AG04450 (cell line): ENCODE data around the gene TBX3. TPM values are rescaled to one million over a fixed set of nuclear protein-coding genes. Genes with fewer than 3 reads are reported as not detected.

Experiments used
- CTCF ChIA-PET: fragments of 300-600, 350-600 bp; formaldehyde crosslinking; extraction: SDS; loops from one replicate; lab custom pipeline; 2022; ENCODE audit warnings: antibody characterized with exemption, inconsistent platforms; lab: Charles Lee
- POLR2A ChIA-PET: fragments of 350-600 bp; formaldehyde crosslinking; extraction: SDS; loops from one replicate; lab custom pipeline; 2021; ENCODE audit warnings: antibody characterized with exemption, inconsistent platforms; lab: Yijun Ruan, JAX
- DNase-seq: peaks from one replicate; pipeline ENCODE4 v3.0.0-alpha.2; 2011; ENCODE audit warnings: low read depth, low spot score
- H3K27ac ChIP-seq: one replicate; pipeline ENCODE4 v1.5.1; 2012; ENCODE audit warnings: low read depth, low read length, control low read depth
- H3K27me3 ChIP-seq: one replicate; pipeline ENCODE4 v1.6.0; 2012; ENCODE audit warnings: low read length; ENCODE audit not compliant: control insufficient read depth, insufficient read depth
- H3K4me3 ChIP-seq: 2 replicates; pipeline ENCODE4 v1.5.1; 2011; ENCODE audit warnings: mild to moderate bottlenecking, low read depth, low read length, control low read depth
- H3K9me3 ChIP-seq: 2 replicates; pipeline ENCODE4 v1.5.1; 2012; ENCODE audit warnings: low read length; ENCODE audit not compliant: control insufficient read depth, insufficient read depth
- polyA plus RNA-seq: library from polyadenylated mRNA; depleted of rRNA; stranded (reverse); fragments of >200 nt; gene quantifications from 2 replicates; pipeline ENCODE4 v1.2.3, GENCODE V29; 2011
- TF ChIP-seq, protein P1 (sequence below): IDR thresholded peaks from 2 replicates; pipeline ENCODE4 v1.5.1; 2011; ENCODE audit warnings: low read depth, low read length, control low read depth, inconsistent platforms

Gene TBX3
- polyA plus RNA-seq, 1 experiment = 54.8 TPM

DNA sequence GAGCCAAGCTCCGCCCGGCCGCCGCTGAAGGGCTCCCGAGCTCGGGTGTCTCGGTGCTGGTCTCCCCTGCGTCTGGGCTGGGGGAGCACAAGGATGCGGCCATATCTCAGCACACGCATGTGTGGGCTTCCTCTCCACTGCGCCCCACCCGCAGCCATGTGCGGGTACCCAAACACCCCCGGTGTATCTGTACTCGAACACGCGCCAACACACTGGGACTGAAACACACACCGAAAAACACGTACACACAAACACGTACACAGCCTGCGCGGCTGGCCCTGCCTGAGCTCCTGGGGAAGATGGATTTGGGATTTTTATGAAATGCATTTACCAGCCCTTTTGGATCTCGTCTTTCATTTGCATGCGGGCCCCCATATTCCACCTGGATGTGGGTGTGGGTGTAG is 897 bp upstream of the TBX3 start:
- peak overlapping the region; percentile 96 for H3K4me3 ChIP-seq
- POLR2A ChIA-PET = interaction anchor here (0.6 to 4.8 kb wide), 37 partner anchors 9 to 1068 kb away, joined by 3 to 138 read pairs (median 4); no protein-coding TSS in a partner anchor
- H3K27ac ChIP-seq = peak overlapping the region; percentile 96
- H3K27me3 ChIP-seq = no peaks in the 10 kb centered on the region
- H3K9me3 ChIP-seq = no peaks in the 10 kb centered on the region; the same call in 1 of the 2 replicates
- TF ChIP-seq, protein P1, sequence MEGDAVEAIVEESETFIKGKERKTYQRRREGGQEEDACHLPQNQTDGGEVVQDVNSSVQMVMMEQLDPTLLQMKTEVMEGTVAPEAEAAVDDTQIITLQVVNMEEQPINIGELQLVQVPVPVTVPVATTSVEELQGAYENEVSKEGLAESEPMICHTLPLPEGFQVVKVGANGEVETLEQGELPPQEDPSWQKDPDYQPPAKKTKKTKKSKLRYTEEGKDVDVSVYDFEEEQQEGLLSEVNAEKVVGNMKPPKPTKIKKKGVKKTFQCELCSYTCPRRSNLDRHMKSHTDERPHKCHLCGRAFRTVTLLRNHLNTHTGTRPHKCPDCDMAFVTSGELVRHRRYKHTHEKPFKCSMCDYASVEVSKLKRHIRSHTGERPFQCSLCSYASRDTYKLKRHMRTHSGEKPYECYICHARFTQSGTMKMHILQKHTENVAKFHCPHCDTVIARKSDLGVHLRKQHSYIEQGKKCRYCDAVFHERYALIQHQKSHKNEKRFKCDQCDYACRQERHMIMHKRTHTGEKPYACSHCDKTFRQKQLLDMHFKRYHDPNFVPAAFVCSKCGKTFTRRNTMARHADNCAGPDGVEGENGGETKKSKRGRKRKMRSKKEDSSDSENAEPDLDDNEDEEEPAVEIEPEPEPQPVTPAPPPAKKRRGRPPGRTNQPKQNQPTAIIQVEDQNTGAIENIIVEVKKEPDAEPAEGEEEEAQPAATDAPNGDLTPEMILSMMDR = no peak
- CTCF ChIA-PET = interaction anchor here (0.6 to 2.2 kb wide), 22 partner anchors 10 to 1073 kb away, joined by 3 to 12 read pairs (median 4); no protein-coding TSS in a partner anchor
- no peak for DNase-seq

DNA sequence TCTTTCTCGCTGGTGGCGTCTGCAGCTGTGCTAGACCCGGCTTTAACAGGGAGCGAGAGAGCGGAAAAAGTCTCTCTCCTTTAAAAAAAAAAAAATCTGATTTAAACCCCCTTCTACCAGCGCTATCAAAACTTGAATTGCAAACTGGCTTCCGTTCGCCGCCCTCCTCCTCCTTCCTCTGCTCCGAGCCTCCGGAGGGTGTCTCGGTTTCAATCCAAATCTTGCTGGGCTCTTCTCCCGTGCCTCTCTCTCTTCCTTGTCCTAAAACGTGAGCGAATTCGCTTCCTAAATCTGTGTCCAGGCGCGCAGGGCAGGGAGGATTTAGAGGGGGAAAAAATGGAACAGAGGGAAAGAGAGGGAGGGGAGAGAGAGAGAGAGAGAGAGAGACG is 272 bp downstream of the TBX3 start:
- H3K27me3 ChIP-seq = no peaks in the 10 kb centered on the region
- H3K4me3 ChIP-seq = peak overlapping the region; percentile 96
- H3K9me3 ChIP-seq = no peaks in the 10 kb centered on the region; the same call in 1 of the 2 replicates
- POLR2A ChIA-PET = interaction anchor here (0.6 to 4.8 kb wide), 47 partner anchors 8 to 1956 kb away, joined by 3 to 138 read pairs (median 4); no protein-coding TSS in a partner anchor
- TF ChIP-seq, protein P1 = no peak
- H3K27ac ChIP-seq = peak overlapping the region; percentile 98
- DNase-seq = no peak
- CTCF ChIA-PET = interaction anchor here (0.5 to 2.2 kb wide), 27 partner anchors 8 to 1074 kb away, joined by 3 to 13 read pairs (median 4); no protein-coding TSS in a partner anchor

DNA sequence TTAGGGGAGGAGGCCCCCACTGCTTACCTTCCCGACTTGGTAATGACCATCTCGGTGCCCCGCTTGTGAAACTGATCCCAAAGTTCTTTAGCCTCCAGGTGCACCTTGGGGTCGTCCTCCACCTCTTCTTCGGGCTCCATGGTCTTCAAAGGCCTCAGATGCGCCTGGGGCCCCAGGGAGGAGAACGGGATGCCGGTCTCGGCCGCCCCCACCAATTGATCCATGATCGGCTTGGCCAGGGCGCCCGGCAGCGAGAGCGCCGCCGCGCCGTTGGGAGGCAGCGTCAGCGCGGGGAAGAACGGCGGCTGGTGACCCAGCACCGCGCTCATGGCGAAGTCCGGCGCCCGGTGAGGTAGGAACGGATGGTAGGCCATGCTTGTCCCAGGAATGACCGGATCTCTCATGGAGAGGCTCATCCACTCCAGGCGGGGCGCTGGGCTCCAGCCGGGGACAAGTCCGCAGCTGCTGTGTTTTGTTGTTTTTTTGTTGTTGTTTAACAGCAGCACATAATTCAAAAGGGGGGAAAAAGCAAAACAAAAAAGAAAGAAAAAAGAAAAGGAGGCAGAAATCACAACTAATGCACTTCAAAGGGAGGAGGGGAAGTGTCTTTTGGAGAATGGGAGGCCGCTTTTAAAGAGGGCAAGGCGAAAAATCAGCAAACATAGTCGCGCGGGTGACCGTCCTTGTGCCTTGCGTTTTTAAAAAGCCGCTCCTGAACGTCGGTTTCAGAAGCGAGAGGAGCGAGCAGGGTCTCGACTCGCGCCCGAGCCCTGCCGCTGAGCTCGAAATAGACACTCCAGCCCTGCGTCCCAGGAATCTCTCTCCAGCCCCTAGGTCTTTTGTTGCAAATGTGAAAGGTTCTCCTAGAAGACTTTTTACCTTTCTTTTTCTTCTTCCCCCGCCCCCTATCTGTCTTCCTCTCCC is 928 bp downstream of the TBX3 start:
- ChIA-PET CTCF (interaction anchor here (1.3 to 2.2 kb wide), 7 partner anchors 8 to 612 kb away, joined by 5 to 12 read pairs (median 6); no protein-coding TSS in a partner anchor), POLR2A (interaction anchor here (0.8 to 4.8 kb wide), 16 partner anchors 7 to 1440 kb away, joined by 3 to 138 read pairs (median 8); no protein-coding TSS in a partner anchor)
- no peaks in the 10 kb centered on the region; the same call in 1 of the 2 replicates for H3K9me3 ChIP-seq
- H3K27me3 ChIP-seq = no peaks in the 10 kb centered on the region
- TF ChIP-seq, protein P1 = no peak
- H3K4me3 ChIP-seq = peak overlapping the region; percentile 96
- no peak for DNase-seq
- H3K27ac ChIP-seq = peak overlapping the region; percentile 98

DNA sequence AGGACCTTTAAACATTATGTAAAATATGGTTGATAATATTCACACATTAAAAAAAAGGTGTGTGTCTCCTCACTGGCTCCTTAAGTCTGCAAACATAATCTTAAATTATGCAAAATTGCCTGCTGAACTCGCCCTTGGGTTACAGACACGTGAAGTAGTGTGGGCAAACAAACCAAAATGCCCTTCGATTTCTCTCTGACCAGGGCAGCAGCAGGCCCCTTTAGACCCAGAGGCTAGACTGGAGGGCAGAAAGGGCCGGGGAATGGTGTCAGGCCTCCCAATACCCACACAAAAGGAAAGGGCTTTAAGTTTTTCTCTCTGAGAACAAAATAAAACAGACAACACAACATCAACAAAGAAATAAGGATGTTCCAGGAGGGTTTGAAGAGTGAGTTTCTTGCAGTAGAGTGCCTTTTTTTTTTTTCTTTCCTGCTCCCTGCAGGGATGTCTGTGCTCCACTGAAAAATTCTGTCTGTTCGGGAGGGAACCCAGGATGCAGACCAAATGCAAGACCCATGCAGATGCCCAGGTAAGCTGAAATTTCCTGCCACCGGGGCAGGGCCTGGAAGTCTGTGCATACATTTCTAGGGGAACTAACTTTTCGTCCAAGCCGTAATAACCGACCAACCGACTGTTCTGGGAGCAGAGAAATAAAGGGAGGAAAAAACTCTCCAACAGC is 1.7 kb downstream of the TBX3 start:
- H3K9me3 ChIP-seq = no peaks in the 10 kb centered on the region; the same call in 1 of the 2 replicates
- DNase-seq = no peak
- ChIA-PET POLR2A (interaction anchor here (2.3 to 4.8 kb wide), 4 partner anchors 10 to 131 kb away, joined by 7 to 138 read pairs (median 19); no protein-coding TSS in a partner anchor), CTCF (interaction anchor here (0.7 kb wide), 1 partner anchor 692 kb away, joined by 3 read pairs; no protein-coding TSS in a partner anchor)
- peak overlapping the region; percentile 98 for H3K27ac ChIP-seq
- H3K4me3 ChIP-seq = peak overlapping the region; percentile 96
- no peaks in the 10 kb centered on the region for H3K27me3 ChIP-seq
- TF ChIP-seq, protein P1 = no peak
